SK-N-DZ (cell line): ENCODE measurements around the gene KCNQ2.

Experiments used
- DNase-seq: peaks from one replicate; pipeline ENCODE4 v3.0.0-alpha.2; 2015; ENCODE audit warnings: low spot score

KCNQ2 gene

DNA sequence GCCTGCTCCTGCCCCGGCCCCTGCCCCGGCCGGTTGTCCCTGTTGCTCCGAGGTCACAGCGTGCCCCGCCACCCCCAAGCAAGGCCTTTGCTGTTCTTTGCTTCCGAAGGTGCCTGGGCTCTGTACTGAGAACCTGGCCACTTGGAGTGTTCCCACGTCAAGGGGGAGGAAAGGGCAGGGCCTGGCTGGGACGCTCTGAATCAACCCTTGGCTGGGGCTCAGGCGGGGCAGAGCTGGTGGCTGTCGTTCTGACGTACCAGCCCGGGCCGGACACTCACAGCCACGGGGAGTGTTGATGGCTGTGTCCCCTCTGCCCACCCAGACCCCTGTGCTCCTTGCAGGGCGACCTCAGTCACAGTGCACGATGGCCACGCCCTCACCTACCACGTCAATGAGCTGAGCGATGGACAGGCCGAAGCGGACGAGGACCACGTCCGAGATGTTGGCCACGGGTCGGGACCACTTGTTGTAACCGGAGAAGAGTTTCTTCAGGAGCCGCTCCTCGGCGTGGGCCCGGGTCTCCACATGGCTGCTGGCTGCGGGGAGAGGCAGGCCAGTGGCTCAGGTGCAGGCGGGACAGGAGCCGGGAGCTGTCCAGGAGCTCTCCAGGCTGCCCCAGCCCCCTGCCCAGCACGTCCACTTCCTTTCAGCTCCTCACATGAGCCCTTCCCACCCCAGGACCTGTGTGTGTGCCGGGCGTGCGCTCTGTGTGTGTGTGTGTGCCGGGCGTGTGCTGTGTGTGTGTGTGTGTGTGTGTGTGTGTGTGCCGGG is 113.1 kb downstream of the KCNQ2 start:
- no peak for DNase-seq

DNA sequence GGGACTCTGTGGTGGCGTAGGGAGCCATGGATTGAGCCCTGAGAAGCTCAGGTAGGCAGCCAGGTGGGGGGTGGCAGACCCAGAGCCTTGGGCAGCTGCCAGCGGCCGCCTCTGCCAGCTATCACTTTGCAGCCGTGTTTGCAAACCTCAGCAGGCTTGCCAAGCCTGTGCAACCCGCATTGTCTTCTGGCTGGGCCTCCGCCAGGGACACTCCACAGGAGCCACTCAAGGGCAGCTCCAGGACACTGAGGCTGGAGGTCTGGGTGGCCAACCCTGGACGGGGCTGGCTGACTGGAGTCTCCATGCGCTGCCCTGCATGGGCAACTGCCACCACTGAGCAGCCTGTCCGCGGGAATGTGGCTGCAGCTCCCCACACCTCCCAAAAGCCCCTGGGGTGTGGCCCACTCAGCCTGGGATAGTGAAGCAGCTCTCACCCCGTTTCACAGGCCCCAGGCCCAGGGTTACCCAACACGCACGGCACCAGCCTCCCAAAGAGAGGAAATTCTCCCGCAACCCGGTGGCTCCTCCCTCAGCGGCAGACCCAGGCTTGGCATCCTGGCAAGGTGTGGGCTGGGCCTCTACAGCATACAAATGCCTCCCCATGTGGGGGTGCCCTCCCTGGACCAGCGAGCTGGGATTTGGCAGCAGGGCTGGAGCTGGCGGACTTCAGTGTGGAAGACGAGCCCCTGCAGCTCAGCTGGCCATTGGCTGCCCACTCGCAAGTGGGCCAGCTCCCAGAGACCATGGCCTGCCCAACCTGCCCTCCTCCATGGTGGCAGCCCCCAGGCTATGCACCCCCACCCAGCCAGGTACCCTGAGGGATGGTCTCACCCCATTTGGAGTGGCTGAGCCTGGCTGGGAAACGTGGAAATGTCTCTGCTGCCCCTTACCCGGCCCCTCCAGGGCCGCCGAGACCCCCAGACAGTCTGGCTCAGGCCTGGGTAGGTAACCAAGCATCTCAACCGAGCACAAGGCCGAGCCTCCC is 114.2 kb downstream of the KCNQ2 start:
- DNase-seq: no peak

DNA sequence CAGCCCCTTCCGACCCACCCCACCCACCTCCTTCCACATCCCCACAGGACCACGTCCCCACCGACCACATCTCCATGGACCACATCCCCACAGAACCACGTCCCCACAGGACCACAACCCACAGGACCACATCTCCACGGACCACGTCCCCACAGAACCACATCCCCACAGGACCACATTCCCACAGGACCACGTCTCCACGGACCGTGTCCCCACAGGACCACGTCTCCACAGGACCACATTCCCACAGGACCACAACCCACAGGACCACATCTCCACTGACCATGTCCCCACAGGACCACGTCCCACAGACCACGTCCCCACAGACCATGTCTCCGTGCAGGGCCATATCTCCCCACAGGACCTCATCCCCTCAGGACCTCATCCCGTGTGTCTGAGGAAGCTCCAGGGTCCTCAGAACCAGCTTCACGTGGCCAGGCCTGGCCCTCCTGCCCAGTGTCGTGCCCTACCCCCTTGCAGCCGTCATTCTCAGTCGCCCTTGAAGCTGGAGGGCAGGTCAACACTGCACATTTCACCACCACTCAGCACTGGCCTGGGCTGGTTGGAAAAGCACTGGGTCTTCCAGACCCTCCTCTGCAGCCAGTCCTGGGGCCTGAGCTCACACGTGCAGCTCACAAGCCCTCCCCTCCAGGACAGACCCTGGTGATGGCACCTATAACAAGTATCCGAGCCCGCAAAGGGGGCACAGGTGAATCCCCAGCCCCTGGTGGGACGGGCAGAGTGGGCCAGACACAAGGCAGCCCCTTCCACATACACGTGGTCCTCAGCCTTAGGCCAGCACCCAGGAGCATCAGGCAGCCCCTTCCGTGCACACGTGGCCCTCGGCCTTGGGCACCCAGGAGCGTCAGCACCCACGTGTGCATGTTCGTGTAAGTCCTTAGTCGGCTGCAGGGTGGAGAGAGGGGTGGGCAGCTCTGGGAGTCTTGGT is 115.2 kb downstream of the KCNQ2 start:
- no peak for DNase-seq

DNA sequence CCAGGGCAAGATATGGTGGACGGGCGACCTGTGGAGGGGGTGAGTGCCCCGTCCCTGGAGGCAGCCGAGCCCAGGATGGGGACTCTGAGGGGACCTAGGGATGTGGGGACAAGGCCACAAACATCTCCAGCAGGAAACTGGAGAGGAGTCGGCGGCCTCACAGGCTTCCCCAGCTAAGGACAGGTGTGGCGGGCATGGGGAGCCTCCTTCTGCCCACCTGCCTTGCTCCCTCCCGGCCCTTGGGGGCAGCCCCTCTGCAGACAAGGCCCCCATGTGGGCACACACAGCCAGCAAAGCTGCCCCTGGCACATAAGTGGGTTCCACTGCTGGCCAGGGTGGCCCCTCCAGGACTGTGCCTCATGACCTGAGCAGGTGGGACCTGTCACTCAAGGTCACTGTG is 115.9 kb downstream of the KCNQ2 start:
- no peak for DNase-seq

DNA sequence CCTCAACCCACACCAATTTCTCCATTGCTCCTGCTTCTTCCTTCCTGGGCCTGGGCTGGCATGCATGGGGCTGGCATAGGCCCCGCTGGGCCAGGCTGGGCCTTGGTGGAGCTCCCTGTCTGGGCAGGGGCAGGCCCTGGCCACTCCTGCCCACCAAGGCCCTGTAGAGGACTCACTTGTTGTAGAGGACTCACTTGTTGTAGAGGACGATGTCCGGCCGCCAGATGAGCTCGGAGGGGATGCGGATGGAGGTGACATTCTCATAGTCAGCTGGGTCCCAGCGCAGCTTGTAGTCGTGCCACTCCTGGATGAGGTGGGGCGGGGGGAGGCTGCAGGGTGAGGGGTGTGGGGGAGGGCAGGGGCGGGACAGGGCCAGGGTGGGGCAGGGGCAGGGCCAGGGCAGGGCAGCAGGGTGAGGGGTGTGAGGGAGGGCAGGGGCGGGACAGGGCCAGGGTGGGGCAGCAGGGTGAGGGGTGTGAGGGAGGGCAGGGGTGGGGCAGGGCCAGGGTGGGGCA is 116.6 kb downstream of the KCNQ2 start:
- DNase-seq: no peak

DNA sequence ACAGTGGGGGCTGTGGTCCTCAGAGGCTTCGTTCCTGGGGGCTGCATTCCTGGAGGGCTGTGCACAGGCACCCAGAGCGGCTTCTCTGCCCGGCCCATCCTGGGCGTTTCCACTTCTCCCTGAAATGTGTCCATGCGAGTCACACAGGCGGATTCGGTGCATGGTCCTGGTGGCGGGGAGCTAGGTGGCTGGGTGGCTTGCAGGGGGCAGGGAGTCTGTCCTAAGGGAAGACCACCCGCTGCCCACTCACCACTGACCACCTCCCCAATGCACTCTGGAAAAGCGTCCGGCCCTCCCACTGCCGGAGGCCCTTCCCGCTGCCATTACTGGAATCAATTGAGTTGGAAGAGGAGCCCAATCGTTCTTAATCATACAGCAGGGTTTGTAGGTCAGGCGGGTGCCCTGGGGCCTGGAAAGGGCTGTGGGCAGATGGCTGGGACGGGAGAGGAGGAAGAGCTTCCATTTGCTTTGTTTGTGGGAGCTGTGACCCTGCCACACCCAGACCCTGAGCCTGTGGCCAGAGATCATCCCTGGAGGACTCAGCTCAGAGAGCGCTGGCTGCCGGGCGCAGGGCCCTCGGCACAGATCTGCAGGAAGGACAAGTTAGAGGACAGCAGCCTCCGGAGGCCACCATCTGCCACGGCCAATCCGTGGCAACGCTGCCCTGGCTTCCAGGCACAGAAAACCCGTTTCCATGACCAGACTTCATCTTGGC is 117.7 kb downstream of the KCNQ2 start:
- DNase-seq: no peak

DNA sequence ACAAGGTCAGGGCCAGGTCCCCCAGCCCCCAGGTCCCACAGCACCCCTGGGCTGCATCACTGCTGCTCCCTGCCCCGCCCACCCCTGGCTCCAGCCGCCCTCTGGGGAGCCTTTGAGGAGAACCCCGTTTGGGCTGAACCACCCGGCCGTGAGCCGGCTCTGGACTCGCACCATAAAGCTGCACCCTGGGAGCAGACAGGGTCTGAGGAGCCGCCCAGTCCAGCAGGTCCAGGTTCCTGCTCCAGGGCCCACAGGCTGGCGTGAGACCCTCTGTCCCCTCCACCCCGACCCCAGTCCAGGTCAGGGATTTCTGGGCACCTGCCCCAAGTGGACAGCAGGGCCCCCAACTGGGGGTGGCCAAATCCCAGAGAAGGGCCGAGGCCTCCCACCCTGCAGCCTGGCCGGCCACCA is 119.6 kb downstream of the KCNQ2 start:
- DNase-seq: no peak

DNA sequence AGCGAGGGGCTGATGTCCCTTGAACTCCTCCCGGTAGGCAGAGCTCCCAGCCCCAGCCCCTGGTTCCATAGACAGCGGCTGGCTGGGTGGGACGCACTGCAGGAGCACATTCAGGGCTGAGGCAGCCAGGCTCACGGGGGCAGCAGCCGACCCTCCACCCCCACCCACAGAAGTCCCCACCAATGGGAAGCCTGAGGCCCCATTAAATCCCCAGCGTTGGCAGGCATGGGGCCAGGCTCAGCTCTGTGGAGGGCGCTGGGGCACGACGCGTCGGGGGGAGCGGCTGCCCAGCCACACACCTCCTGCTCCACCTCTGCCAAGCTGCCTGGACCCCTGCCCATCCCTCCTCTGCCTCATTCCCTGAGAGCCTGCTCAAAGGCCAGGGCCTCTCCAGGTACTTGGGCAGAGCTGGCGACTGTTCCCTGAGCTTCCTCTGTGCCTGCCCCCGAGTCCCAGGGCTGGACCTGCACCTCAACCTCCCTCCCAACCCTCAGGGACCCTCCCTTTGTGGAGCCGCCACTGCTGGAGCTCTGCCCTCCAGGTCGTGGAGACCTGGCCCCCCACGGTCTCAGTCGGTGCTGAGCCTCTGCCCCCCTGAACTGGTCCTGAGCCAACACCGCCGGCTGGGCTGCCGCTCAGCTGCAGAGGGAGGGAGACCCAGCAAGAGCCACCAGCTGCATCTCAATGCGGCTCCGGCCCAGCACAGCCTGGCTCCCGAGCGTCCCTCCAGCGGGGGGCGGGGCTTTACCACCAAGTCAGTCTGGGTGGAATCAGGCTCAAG is 120.5 kb downstream of the KCNQ2 start:
- DNase-seq: peak; percentile 59

DNA sequence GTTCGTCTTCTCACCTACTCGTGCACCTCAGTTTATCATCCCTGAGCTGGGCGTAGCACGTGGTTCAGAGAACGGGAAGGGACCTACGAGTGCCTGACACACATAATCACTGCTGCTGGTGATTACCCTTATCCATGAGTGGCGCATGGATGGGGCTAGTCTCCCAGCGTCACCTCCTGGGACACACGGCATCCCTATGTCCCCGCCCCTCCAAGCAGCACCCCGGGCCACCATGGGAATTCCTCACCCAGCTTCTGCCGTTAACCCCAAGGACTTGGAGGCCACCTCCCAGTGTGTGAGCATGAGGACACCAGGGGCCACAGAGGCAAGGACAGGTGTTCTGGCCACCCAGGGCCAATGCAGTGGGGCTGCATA is 121.1 kb downstream of the KCNQ2 start:
- no peak for DNase-seq

DNA sequence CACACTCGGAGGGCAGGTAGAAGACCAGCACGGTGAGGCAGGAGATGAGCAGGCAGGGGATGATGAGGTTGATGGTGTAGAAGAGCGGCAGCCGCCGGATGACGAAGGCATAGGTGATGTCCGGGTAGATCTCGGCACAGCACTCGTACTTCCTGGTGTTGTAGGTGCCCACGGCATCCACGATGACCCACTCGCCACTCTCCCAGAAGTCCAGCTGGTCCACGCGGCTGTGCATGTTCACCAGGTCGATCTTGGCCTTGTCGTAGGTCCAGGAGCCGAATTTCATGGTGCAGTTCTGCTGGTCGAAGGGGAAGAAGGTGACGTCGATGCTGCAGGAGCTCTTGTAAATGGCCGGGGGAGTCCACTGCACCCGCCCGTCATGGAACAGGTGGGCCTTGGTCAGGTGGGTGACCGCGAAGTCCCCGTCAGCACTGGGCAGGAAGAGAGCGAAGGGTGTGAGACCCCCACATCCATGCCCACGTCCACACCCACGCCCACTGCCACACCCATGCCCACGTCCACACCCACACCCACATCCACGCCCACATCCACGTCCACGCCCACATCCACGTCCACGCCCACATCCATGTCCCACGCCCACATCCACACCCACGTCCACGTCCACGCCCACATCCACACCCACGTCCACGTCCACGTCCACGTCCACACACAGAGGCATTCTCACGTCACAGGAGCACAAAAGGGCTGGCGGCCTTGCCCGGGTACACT is 121.7 kb downstream of the KCNQ2 start:
- DNase-seq: no peak
